HepG2 (cell line): ENCODE measurements around the gene CRYGA. TPM values are rescaled to one million over a fixed set of nuclear protein-coding genes. Genes with fewer than 3 reads are reported as not detected.

ENCODE experiments used
- ARHGAP35 ChIP-seq: sonication (generic); formaldehyde crosslinking; IDR thresholded peaks from 2 replicates; pipeline ENCODE4 v1.9.0; 2022; ENCODE audit warnings: mild to moderate bottlenecking, inconsistent platforms, moderate library complexity, missing genetic modification reagents, borderline replicate concordance
- CEBPB ChIP-seq: IDR thresholded peaks from 2 replicates; pipeline ENCODE4 v1.6.1; 2011; ENCODE audit warnings: low read depth, low read length, improper control_type of control experiment, borderline replicate concordance
- CREB3 ChIP-seq: sonication (generic); formaldehyde crosslinking; IDR thresholded peaks from 2 replicates; pipeline ENCODE4 v1.5.0; 2020; ENCODE audit warnings: missing genetic modification reagents
- HMG20B ChIP-seq: conservative IDR thresholded peaks from 2 replicates; pipeline ENCODE4 v1.6.1; 2016; ENCODE audit warnings: missing genetic modification reagents, missing compliant biosample characterization
- SNAPC2 ChIP-seq: sonication (generic); formaldehyde crosslinking; IDR thresholded peaks from 2 replicates; pipeline ENCODE4 v1.8.1; 2022; ENCODE audit warnings: mild to moderate bottlenecking, missing genetic modification reagents
- SRSF4 ChIP-seq: fragments of 200-400 bp; formaldehyde crosslinking; IDR thresholded peaks from one replicate; pipeline ENCODE4 v1.6.1; 2018; ENCODE audit warnings: mild to moderate bottlenecking, low read depth, low read length, moderate library complexity; ENCODE audit not compliant: poor library complexity, severe bottlenecking
- TCF7L2 ChIP-seq: IDR thresholded peaks from 2 replicates; pipeline ENCODE4 v1.6.1; 2011; ENCODE audit warnings: mild to moderate bottlenecking, low read depth, low read length, moderate library complexity
- ZNF318 ChIP-seq: sonication (generic); formaldehyde crosslinking; IDR thresholded peaks from 2 replicates; pipeline ENCODE4 v1.4.0; 2020; ENCODE audit warnings: mild to moderate bottlenecking, missing genetic modification reagents
- ZNF431 ChIP-seq: sonication (generic); formaldehyde crosslinking; IDR thresholded peaks from 2 replicates; pipeline ENCODE4 v1.9.0; 2022; ENCODE audit warnings: missing genetic modification reagents, low read depth, mild to moderate bottlenecking, borderline replicate concordance
- ZNF563 ChIP-seq: sonication (generic); formaldehyde crosslinking; IDR thresholded peaks from 2 replicates; pipeline ENCODE4 v1.8.0; 2022; ENCODE audit warnings: mild to moderate bottlenecking, moderate library complexity, missing genetic modification reagents
- ZNF646 ChIP-seq: sonication (generic); formaldehyde crosslinking; IDR thresholded peaks from 2 replicates; pipeline ENCODE4 v1.9.0; 2021; ENCODE audit warnings: mild to moderate bottlenecking, missing genetic modification reagents
- polyA plus RNA-seq, 8 experiments: library from polyadenylated mRNA; depleted of rRNA in 3 of 8; stranded (reverse) in 7 of 8; unstranded in 1 of 8; fragments of >200 nt; fragmentation: Illumina TruSeq in 4 of 8; extraction: Trizol in 4 of 8; gene quantifications; 2 replicates each; pipeline versions ENCODE4 v1.2.1 to v1.2.3, GENCODE V29; 2011 to 2016; ENCODE audit warnings: low read depth in 4 of 8, missing spikeins in 1 of 8, mixed read lengths in 1 of 8; ENCODE audit not compliant: insufficient read depth in 1 of 8
- total RNA-seq, 5 experiments: library from RNA; depleted of rRNA; stranded (reverse); fragments of >200 nt; fragmentation: Illumina TruSeq; extraction: Trizol; gene quantifications; 2 replicates each; pipeline ENCODE4 v1.2.3, GENCODE V29; 2016; ENCODE audit warnings: low read depth in 1 of 5

Gene CRYGA
- total and polyA plus RNA-seq, 2 of the 13 experiments (the other 11 are each of a cell fraction or from before 2014, with no cell fraction given) = not detected

GRCh38 chr2:208142925-208143799 lies 20.2 kb downstream of the CRYGA start (continued):
- TF ChIP-seq ZNF646 (CRISPR knock-in tag) (no peak), CREB3 (CRISPR knock-in tag) (no peak), ARHGAP35 (CRISPR knock-in tag) (no peak), ZNF431 (CRISPR knock-in tag) (no peak), SNAPC2 (CRISPR knock-in tag) (no peak), HMG20B (CRISPR knock-in tag) (peak; percentile 66; the same call in 1 of the 2 replicates), CEBPB (peak; percentile 82), ZNF563 (no peak), TCF7L2 (no peak), ZNF318 (no peak), SRSF4 (no peak)
